IMR-90 (cell line): ENCODE results near the gene ZSWIM8. TPM values are rescaled to one million over a fixed set of nuclear protein-coding genes. Genes with fewer than 3 reads are reported as not detected.

Experiments used
- ATAC-seq: fragments of 200-7000 bp; cut with Tn5 transposase; 2 replicates; pipeline ENCODE4 v1.9.1; 2020; ENCODE audit warnings: low read depth, mild to moderate bottlenecking, moderate library complexity
- BruUV-seq: library from RNA; stranded (reverse); fragments of 400-500 nt; replicated peaks from 2 replicates; lab custom pipeline; 2021; lab: Mats Ljungman, UMichigan
- CTCF ChIA-PET: fragments of 300-600 bp; formaldehyde crosslinking; extraction: SDS; loops from one replicate; lab custom pipeline; 2021; ENCODE audit warnings: antibody characterized with exemption; lab: Yijun Ruan, JAX
- POLR2A ChIA-PET: fragments of 300-600 bp; sonication (Branson Sonifier 250); formaldehyde crosslinking; loops from one replicate; lab custom pipeline; 2022; ENCODE audit warnings: antibody characterized with exemption; ENCODE audit not compliant: unreplicated experiment; lab: Charles Lee
- DNase-seq: peaks from one replicate; pipeline ENCODE4 v3.0.0; 2013
- H2AFZ ChIP-seq: replicated peaks from 2 replicates; pipeline ENCODE3; 2013; ENCODE audit warnings: low read length, mild to moderate bottlenecking; ENCODE audit not compliant: poor library complexity
- H2AK5ac ChIP-seq: 2 replicates; pipeline ENCODE4 v1.6.1; 2013; ENCODE audit warnings: low read depth, low read length, inconsistent platforms
- H2AK9ac ChIP-seq: replicated peaks from 2 replicates; pipeline ENCODE3; 2013; ENCODE audit warnings: mild to moderate bottlenecking, low read depth, low read length, moderate library complexity; ENCODE audit not compliant: poor library complexity
- H2BK120ac ChIP-seq: 2 replicates; pipeline ENCODE4 v1.6.1; 2013; ENCODE audit warnings: low read depth, low read length, inconsistent platforms
- H2BK15ac ChIP-seq: 3 replicates; pipeline ENCODE4 v1.6.1; 2013; ENCODE audit warnings: low read depth, low read length, inconsistent platforms
- H2BK20ac ChIP-seq: 2 replicates; pipeline ENCODE4 v1.6.1; 2013; ENCODE audit warnings: low read depth, mild to moderate bottlenecking, inconsistent platforms, low read length, moderate library complexity
- H2BK5ac ChIP-seq: 2 replicates; pipeline ENCODE4 v1.6.1; 2013; ENCODE audit warnings: mild to moderate bottlenecking, low read depth, low read length, inconsistent platforms; ENCODE audit not compliant: poor library complexity, severe bottlenecking
- H3K14ac ChIP-seq: replicated peaks from 2 replicates; pipeline ENCODE4 v1.6.1; 2013; ENCODE audit warnings: low read depth, low read length, inconsistent platforms
- H3K18ac ChIP-seq: 2 replicates; pipeline ENCODE4 v1.6.1; 2013; ENCODE audit warnings: low read depth, low read length, control low read depth
- H3K23ac ChIP-seq: 2 replicates; pipeline ENCODE4 v1.6.1; 2013; ENCODE audit warnings: low read depth, low read length, inconsistent platforms
- H3K27ac ChIP-seq: 2 replicates; pipeline ENCODE4 v1.5.1; 2013; ENCODE audit warnings: mild to moderate bottlenecking, control low read depth, low read length; ENCODE audit not compliant: insufficient read depth
- H3K27me3 ChIP-seq: 2 replicates; pipeline ENCODE4 v1.6.1; 2013; ENCODE audit warnings: low read length; ENCODE audit not compliant: control insufficient read depth, insufficient read depth
- H3K36me3 ChIP-seq: 2 replicates; pipeline ENCODE4 v1.6.1; 2013; ENCODE audit warnings: low read length, mixed read lengths; ENCODE audit not compliant: control insufficient read depth, insufficient read depth
- H3K4ac ChIP-seq: 2 replicates; pipeline ENCODE4 v1.6.1; 2013; ENCODE audit warnings: low read depth, low read length, inconsistent platforms
- H3K4me1 ChIP-seq: 2 replicates; pipeline ENCODE4 v1.6.1; 2013; ENCODE audit warnings: low read length, mixed read lengths; ENCODE audit not compliant: control insufficient read depth, insufficient read depth
- H3K4me2 ChIP-seq: 2 replicates; pipeline ENCODE4 v1.6.1; 2013; ENCODE audit warnings: low read depth, mild to moderate bottlenecking, control low read depth, low read length, moderate library complexity
- H3K4me3 ChIP-seq: 2 replicates; pipeline ENCODE4 v1.5.1; 2013; ENCODE audit warnings: low read depth, mild to moderate bottlenecking, control low read depth, low read length, moderate library complexity; ENCODE audit not compliant: insufficient read depth
- H3K56ac ChIP-seq: 2 replicates; pipeline ENCODE4 v1.6.1; 2013; ENCODE audit warnings: low read length, inconsistent platforms; ENCODE audit not compliant: insufficient read depth; ENCODE audit errors: extremely low read depth
- H3K79me1 ChIP-seq, 2 experiments: 2 replicates each; pipeline ENCODE4 v1.6.1; 2013; ENCODE audit warnings: low read length in 2 of 2, inconsistent platforms in 1 of 2, low read depth in 1 of 2
- H3K9ac ChIP-seq: 2 replicates; pipeline ENCODE4 v1.6.1; 2013; ENCODE audit warnings: low read depth, low read length, control low read depth
- H3K9me1 ChIP-seq: 2 replicates; pipeline ENCODE4 v1.6.1; 2013; ENCODE audit warnings: low read length, inconsistent platforms; ENCODE audit not compliant: insufficient read depth
- H3K9me3 ChIP-seq: 2 replicates; pipeline ENCODE4 v1.6.1; 2013; ENCODE audit warnings: low read length; ENCODE audit not compliant: control insufficient read depth, insufficient read depth
- H4K20me1 ChIP-seq: 2 replicates; pipeline ENCODE4 v1.6.1; 2013; ENCODE audit warnings: low read length, inconsistent platforms; ENCODE audit not compliant: insufficient read depth
- H4K5ac ChIP-seq: 2 replicates; pipeline ENCODE4 v1.6.1; 2013; ENCODE audit warnings: mild to moderate bottlenecking, low read depth, low read length, control low read depth
- H4K8ac ChIP-seq, 2 experiments: 2 replicates each; pipeline ENCODE4 v1.6.1; 2013; ENCODE audit warnings: low read depth in 2 of 2, low read length in 2 of 2, control low read depth in 1 of 2, inconsistent platforms in 1 of 2
- H4K91ac ChIP-seq: 2 replicates; pipeline ENCODE4 v1.6.1; 2013; ENCODE audit warnings: low read depth, low read length, inconsistent platforms; ENCODE audit not compliant: insufficient read depth
- BHLHE40 ChIP-seq: fragments of 150-350 bp; IDR thresholded peaks from 2 replicates; pipeline ENCODE4 v1.6.1; 2016; ENCODE audit warnings: mild to moderate bottlenecking, low read depth, low read length
- CEBPB ChIP-seq: IDR thresholded peaks from 2 replicates; pipeline ENCODE4 v1.6.1; 2012; ENCODE audit warnings: low read depth, low read length, improper control_type of control experiment
- CHD1 ChIP-seq: IDR thresholded peaks from 2 replicates; pipeline ENCODE4 v1.6.1; 2012; ENCODE audit warnings: low read depth, low read length, improper control_type of control experiment
- CTCF ChIP-seq: conservative IDR thresholded peaks from 2 replicates; pipeline ENCODE4 v1.5.1; 2012; ENCODE audit warnings: mild to moderate bottlenecking, low read depth, low read length, improper control_type of control experiment
- ELK1 ChIP-seq: fragments of 150-350 bp; IDR thresholded peaks from 2 replicates; pipeline ENCODE4 v1.6.1; 2016; ENCODE audit warnings: low read depth, mild to moderate bottlenecking, low read length, moderate library complexity, borderline replicate concordance
- FOS ChIP-seq: fragments of 150-350 bp; IDR thresholded peaks from 2 replicates; pipeline ENCODE4 v1.6.1; 2016; ENCODE audit warnings: low read depth, low read length
- MAFK ChIP-seq: IDR thresholded peaks from 2 replicates; pipeline ENCODE4 v1.6.1; 2012; ENCODE audit warnings: low read depth, low read length, improper control_type of control experiment
- MAZ ChIP-seq: IDR thresholded peaks from 2 replicates; pipeline ENCODE4 v1.6.1; 2012; ENCODE audit warnings: low read depth, mild to moderate bottlenecking, low read length, improper control_type of control experiment, moderate library complexity, borderline replicate concordance
- MXI1 ChIP-seq: IDR thresholded peaks from 2 replicates; pipeline ENCODE4 v1.6.1; 2012; ENCODE audit warnings: low read depth, mild to moderate bottlenecking, low read length, moderate library complexity, borderline replicate concordance
- NFE2L2 ChIP-seq: fragments of 150-350 bp; IDR thresholded peaks from 2 replicates; pipeline ENCODE4 v1.6.1; 2016; ENCODE audit warnings: low read depth, mild to moderate bottlenecking, low read length
- RAD21 ChIP-seq: IDR thresholded peaks from 2 replicates; pipeline ENCODE4 v1.6.1; 2012; ENCODE audit warnings: low read length, improper control_type of control experiment
- RCOR1 ChIP-seq: IDR thresholded peaks from 2 replicates; pipeline ENCODE4 v1.6.1; 2012; ENCODE audit warnings: mild to moderate bottlenecking, low read length, improper control_type of control experiment; ENCODE audit not compliant: insufficient replicate concordance
- RFX5 ChIP-seq: IDR thresholded peaks from 2 replicates; pipeline ENCODE4 v1.8.0; 2012; ENCODE audit warnings: low read depth, mild to moderate bottlenecking, low read length, moderate library complexity
- SMC3 ChIP-seq: fragments of 150-350 bp; IDR thresholded peaks from 2 replicates; pipeline ENCODE4 v1.6.1; 2016; ENCODE audit warnings: low read depth, mild to moderate bottlenecking, antibody characterized with exemption, low read length, moderate library complexity
- USF2 ChIP-seq: fragments of 150-350 bp; IDR thresholded peaks from 2 replicates; pipeline ENCODE4 v1.6.1; 2017; ENCODE audit warnings: mild to moderate bottlenecking, antibody characterized with exemption, low read length, low read depth
- WGBS, 2 experiments: methylation state at CpG; one replicate each; pipeline versions ENCODE4 v1.1.5 to v1.1.7; 2013; ENCODE audit warnings: missing lambda C conversion rate in 2 of 2; ENCODE audit not compliant: insufficient read length in 1 of 2; ENCODE audit errors: extremely low coverage in 2 of 2; 5-methylcytosine and 5-hydroxymethylcytosine counted together
- dilution Hi-C: fragments of 300-500 bp; cut with HindIII; formaldehyde crosslinking; loops from one replicate; pipeline ENCODE4 v1.14.3; 2018; ENCODE audit warnings: low sequenced_read_pairs; ENCODE audit not compliant: unreplicated experiment
- in situ Hi-C: fragments of 300-500 bp; cut with MboI; formaldehyde crosslinking; loops from 3 replicates; pipeline ENCODE4 v1.14.3; 2019; ENCODE audit warnings: low sequenced_read_pairs, inconsistent platforms, mixed read lengths
- intact Hi-C: fragments of 100-400 bp; cut with micrococcal nuclease; formaldehyde crosslinking; loops from 2 replicates; pipeline ENCODE4 v1.10.0; 2022
- polyA plus RNA-seq, 3 experiments: library from polyadenylated mRNA; depleted of rRNA; stranded (reverse); fragments of >200 nt; gene quantifications; 2 replicates each; pipeline ENCODE4 v1.2.3, GENCODE V29; 2012; ENCODE audit warnings: low replicate concordance in 1 of 3
- total RNA-seq: library from RNA; depleted of rRNA; stranded (reverse); fragments of >200 nt; gene quantifications from 2 replicates; pipeline ENCODE4 v1.2.3, GENCODE V29; 2012

ZSWIM8 gene
- total and polyA plus RNA-seq, 2 of the 4 experiments (the other 2 are of a cell fraction): 16.8 to 103 TPM

GRCh38 chr10:73769396-73769795 lies 16.0 kb upstream of the ZSWIM8 start:
- Histone ChIP-seq H4K20me1 (peaks cover 10% of the 10 kb centered on the region), H3K4me3 (no peak overlapping the region), H3K4ac (no peak overlapping the region), H2BK120ac (no peak overlapping the region), H3K9me3 (no peaks in the 10 kb centered on the region), H2BK15ac (no peak overlapping the region), H4K91ac (no peak overlapping the region), H3K14ac (no peak overlapping the region), H2BK20ac (no peak overlapping the region), H3K27ac (no peak overlapping the region), H3K36me3 (peaks cover 64% of the 10 kb centered on the region), H3K23ac (no peak overlapping the region), H2BK5ac (no peak overlapping the region), H3K27me3 (no peaks in the 10 kb centered on the region), H3K4me2 (no peak overlapping the region), H4K8ac (no peak overlapping the region), H3K4me1 (peaks cover 3% of the 10 kb centered on the region; the same call in 1 of the 2 replicates), H3K9ac (no peak overlapping the region), H3K79me1 (peaks cover 19 to 63% of the 10 kb centered on the region in 2 experiments), H4K5ac (no peak overlapping the region), H2AK5ac (no peak overlapping the region), H3K18ac (no peak overlapping the region), H3K56ac (no peak overlapping the region), H3K9me1 (peaks cover 13% of the 10 kb centered on the region), H2AFZ (no peak overlapping the region), H2AK9ac (no peak overlapping the region)
- in situ Hi-C loops (no loop called here), intact Hi-C loops (no loop called here), dilution Hi-C loops (no loop called here)
- BruUV-seq: no TSS peak
- CTCF ChIA-PET: no interaction called here
- TF ChIP-seq RFX5 (no peak), CTCF (no peak), CHD1 (no peak), RCOR1 (no peak), RAD21 (no peak), MAZ (no peak), ELK1 (no peak), USF2 (no peak), SMC3 (no peak), CEBPB (no peak), MXI1 (no peak), NFE2L2 (no peak), MAFK (no peak), BHLHE40 (no peak), FOS (no peak)
- ATAC-seq (no peak), DNase-seq (no peak)
- 100% methylated on average over 2 of the region's 5 CpGs; no CpG with 5 or more reads in 1 of the 2 experiments for WGBS, 2 experiments
- POLR2A ChIA-PET: no interaction called here
